DND-41 (cell line): Measurements from ENCODE around the gene RFTN1.

ENCODE experiments used
- ATAC-seq: fragments of 200-7000 bp; cut with Tn5 transposase; 3 replicates; pipeline ENCODE4 v1.9.1; 2021; ENCODE audit warnings: low read depth; ENCODE audit not compliant: insufficient read depth
- DNase-seq: peaks from one replicate; pipeline ENCODE4 v3.0.0-alpha.2; 2020
- H2AFZ ChIP-seq: 2 replicates; pipeline ENCODE4 v1.6.0; 2012; ENCODE audit warnings: low read depth, low read length
- H3K27ac ChIP-seq: 2 replicates; pipeline ENCODE4 v1.5.1; 2012; ENCODE audit warnings: low read length, inconsistent platforms
- H3K27me3 ChIP-seq: fragments of 200-600 bp; sonication (generic); 2 replicates; pipeline ENCODE4 v1.6.0; 2012; ENCODE audit warnings: low read length, mild to moderate bottlenecking, inconsistent platforms; ENCODE audit not compliant: insufficient read depth, poor library complexity
- H3K36me3 ChIP-seq: 2 replicates; pipeline ENCODE4 v1.5.1; 2012; ENCODE audit warnings: low read length, inconsistent platforms; ENCODE audit not compliant: insufficient read depth
- H3K4me1 ChIP-seq: 2 replicates; pipeline ENCODE4 v1.5.1; 2012; ENCODE audit warnings: mild to moderate bottlenecking, low read length; ENCODE audit not compliant: insufficient read depth
- H3K4me2 ChIP-seq: 2 replicates; pipeline ENCODE4 v1.6.0; 2012; ENCODE audit warnings: mild to moderate bottlenecking, moderate library complexity, low read length, inconsistent platforms; ENCODE audit not compliant: insufficient read depth
- H3K4me3 ChIP-seq, 2 experiments: fragments of 200-600 bp in 1 of 2; shearing (Covaris generic) in 1 of 2; 2 replicates each; pipeline ENCODE4 v1.5.1; 2012 to 2016; ENCODE audit warnings: inconsistent platforms in 2 of 2, low read length in 2 of 2, mild to moderate bottlenecking in 2 of 2, low read depth in 1 of 2, moderate library complexity in 1 of 2
- H3K79me2 ChIP-seq: 2 replicates; pipeline ENCODE4 v1.6.0; 2012; ENCODE audit warnings: low read length, inconsistent platforms; ENCODE audit not compliant: insufficient read depth
- H3K9ac ChIP-seq: 2 replicates; pipeline ENCODE4 v1.6.0; 2012; ENCODE audit warnings: low read depth, mild to moderate bottlenecking, inconsistent platforms, low read length, moderate library complexity
- H3K9me3 ChIP-seq: 2 replicates; pipeline ENCODE4 v1.5.1; 2012; ENCODE audit warnings: low read length, moderate library complexity, mild to moderate bottlenecking, inconsistent platforms; ENCODE audit not compliant: insufficient read depth, severe bottlenecking
- H4K20me1 ChIP-seq: 2 replicates; pipeline ENCODE4 v1.6.0; 2012; ENCODE audit warnings: low read length; ENCODE audit not compliant: insufficient read depth
- CTCF ChIP-seq: IDR thresholded peaks from 2 replicates; pipeline ENCODE4 v1.5.1; 2012; ENCODE audit warnings: borderline replicate concordance, low read length, moderate library complexity, mild to moderate bottlenecking; ENCODE audit not compliant: poor library complexity, severe bottlenecking; ENCODE audit errors: extremely low read depth
- EZH2 ChIP-seq: IDR thresholded peaks from 3 replicates; pipeline ENCODE4 v1.6.1; 2012; ENCODE audit warnings: borderline replicate concordance, low read depth, mild to moderate bottlenecking, moderate library complexity, low read length, inconsistent platforms; ENCODE audit not compliant: severe bottlenecking

The RFTN1 gene

GRCh38 chr3:16400106-16400931 lies 113.2 kb downstream of the RFTN1 start:
- Histone ChIP-seq H3K27me3 (no peaks in the 10 kb centered on the region), H3K79me2 (peaks cover 20% of the 10 kb centered on the region), H3K4me1 (no peaks in the 10 kb centered on the region), H3K36me3 (peaks cover 38% of the 10 kb centered on the region), H3K9ac (no peak overlapping the region), H4K20me1 (peaks cover 3% of the 10 kb centered on the region), H3K4me2 (no peak overlapping the region), H3K27ac (peak overlapping the region; percentile 39), H3K9me3 (no peaks in the 10 kb centered on the region), H3K4me3 (no peak overlapping the region), H2AFZ (no peak overlapping the region)
- TF ChIP-seq EZH2 (no peak), CTCF (no peak)
- DNase-seq (no peak), ATAC-seq (no peak)

GRCh38 chr3:16399473-16399872 lies 114.0 kb downstream of the RFTN1 start:
- H3K79me2 ChIP-seq = peaks cover 18% of the 10 kb centered on the region
- DNase-seq (no peak), ATAC-seq (peak; percentile 62; the same call in 2 of the 3 replicates)
- H3K4me1 ChIP-seq = no peaks in the 10 kb centered on the region
- H3K9ac ChIP-seq = no peak overlapping the region
- no peak overlapping the region; the same call in 1 of the 2 replicates for H3K27ac ChIP-seq
- H3K4me3 ChIP-seq = no peak overlapping the region
- no peaks in the 10 kb centered on the region for H3K27me3 ChIP-seq
- H3K36me3 ChIP-seq = peaks cover 37% of the 10 kb centered on the region
- H2AFZ ChIP-seq = no peak overlapping the region
- peaks cover 3% of the 10 kb centered on the region for H4K20me1 ChIP-seq
- no peak overlapping the region for H3K4me2 ChIP-seq
- no peaks in the 10 kb centered on the region for H3K9me3 ChIP-seq
- no peak for TF ChIP-seq CTCF
- no peak for TF ChIP-seq EZH2

GRCh38 chr3:16398648-16399047 lies 114.9 kb downstream of the RFTN1 start:
- Histone ChIP-seq H3K79me2 (peaks cover 23% of the 10 kb centered on the region), H3K36me3 (peaks cover 41% of the 10 kb centered on the region), H3K27me3 (no peaks in the 10 kb centered on the region), H3K4me2 (no peak overlapping the region), H2AFZ (no peak overlapping the region), H3K9ac (no peak overlapping the region), H3K4me1 (no peaks in the 10 kb centered on the region), H3K9me3 (no peaks in the 10 kb centered on the region), H3K27ac (peak overlapping the region; percentile 47), H4K20me1 (peaks cover 3% of the 10 kb centered on the region), H3K4me3 (no peak overlapping the region)
- TF ChIP-seq EZH2 (no peak), CTCF (no peak)
- ATAC-seq (no peak), DNase-seq (no peak)
